ENCODE results near the gene NRROS. TPM values are rescaled to one million over a fixed set of nuclear protein-coding genes. Genes with fewer than 3 reads are reported as not detected.

Gene NRROS
- total and polyA plus RNA-seq, 10 of the 15 experiments (the other 5 are each of a cell fraction or from before 2014, with no cell fraction given): 0.35 to 42.2 (median 12.6) TPM

- Histone ChIP-seq H3K27ac (ENCODE audit: control insufficient read depth, insufficient read depth) (no peak overlapping the region), H3K27me3 (replicated peaks in 1 of 2; ENCODE audit: control insufficient read depth in 2 of 2, insufficient read depth in 2 of 2, low read length in 1 of 2) (no peaks in the 10 kb centered on the region), H3K9ac (ENCODE audit: control insufficient read depth, insufficient read depth, low read length) (no peak overlapping the region), H4K20me1 (ENCODE audit: control insufficient read depth, insufficient read depth) (no peaks in the 10 kb centered on the region), H3K9me3 (replicated peaks; ENCODE audit: control insufficient read depth, insufficient read depth, low read length) (no peaks in the 10 kb centered on the region), H3K79me2 (ENCODE audit: control insufficient read depth, insufficient read depth, low read length) (no peaks in the 10 kb centered on the region), H3K4me1 (ENCODE audit: control insufficient read depth, insufficient read depth, low read length) (peaks cover 4% of the 10 kb centered on the region; the same call in 1 of the 2 replicates), H3K36me3 (ENCODE audit: control insufficient read depth in 2 of 2, insufficient read depth in 2 of 2, low read length in 1 of 2) (no peaks in the 10 kb centered on the region), H2AFZ (ENCODE audit: control insufficient read depth, low read depth, low read length) (no peak overlapping the region), H3K4me3 (no peak overlapping the region), H3K4me2 (ENCODE audit: control insufficient read depth, insufficient read depth) (no peak overlapping the region)
- ChIA-PET SMC1A (ENCODE audit: uncharacterized antibody, unreplicated experiment) (interaction anchor here (0.6 kb wide), 1 partner anchor 43 kb away, joined by 3 read pairs; no protein-coding TSS in a partner anchor), CTCF (no interaction called here), RAD21 (ENCODE audit: unreplicated experiment) (no interaction called here), POLR2A (no interaction called here)
- ATAC-seq (no peak), DNase-seq (ENCODE audit: low read depth, low spot score) (no peak), FAIRE-seq (no peak)
- intact Hi-C loops (cut with micrococcal nuclease; ENCODE audit: unreplicated experiment) (no loop called here), in situ Hi-C loops (cut with MboI) (no loop called here)
- WGBS (ENCODE audit: insufficient coverage, insufficient replicate concordance, low lambda C conversion rate, missing lambda C conversion rate): 59% methylated on average over 3 of the region's 3 CpGs
- no peak for TF ChIP-seq HDAC2 (IDR thresholded peaks at IDR 0.05)
- no peak for TF ChIP-seq IRF5 (IDR thresholded peaks at IDR 0.05; ENCODE audit: borderline replicate concordance)
- no TSS peak for BruUV-seq (replicated peaks)
Measured at GRCh38 chr3:196673632-196674031, 34.1 kb downstream of the NRROS start.

- H3K9ac ChIP-seq (ENCODE audit: control insufficient read depth, insufficient read depth, low read length): no peak overlapping the region
- CTCF ChIA-PET: interaction anchor here (0.6 to 2.1 kb wide), 7 partner anchors 10 to 268 kb away, joined by 3 to 13 read pairs (median 4); no protein-coding TSS in a partner anchor
- FAIRE-seq (no peak), ATAC-seq (no peak), DNase-seq (ENCODE audit: low read depth, low spot score) (no peak)
- 93% methylated on average over 1 of the region's 1 CpG for WGBS (ENCODE audit: insufficient coverage, insufficient replicate concordance, low lambda C conversion rate, missing lambda C conversion rate)
- BruUV-seq (replicated peaks): no TSS peak
- no peak overlapping the region for H3K4me3 ChIP-seq
- no peaks in the 10 kb centered on the region for H3K36me3 ChIP-seq (ENCODE audit: control insufficient read depth in 2 of 2, insufficient read depth in 2 of 2, low read length in 1 of 2)
- in situ Hi-C loops (cut with MboI) (no loop called here), intact Hi-C loops (cut with micrococcal nuclease; ENCODE audit: unreplicated experiment) (no loop called here)
- no peaks in the 10 kb centered on the region for H3K79me2 ChIP-seq (ENCODE audit: control insufficient read depth, insufficient read depth, low read length)
- H4K20me1 ChIP-seq (ENCODE audit: control insufficient read depth, insufficient read depth): no peaks in the 10 kb centered on the region
- POLR2A ChIA-PET: interaction anchor here (0.5 to 1.1 kb wide), 2 partner anchors 68 to 130 kb away, joined by 3 read pairs; no protein-coding TSS in a partner anchor
- RAD21 ChIA-PET (ENCODE audit: unreplicated experiment): interaction anchor here (1.2 to 1.8 kb wide), 2 partner anchors 10 to 68 kb away, joined by 5 to 6 read pairs; no protein-coding TSS in a partner anchor
- H2AFZ ChIP-seq (ENCODE audit: control insufficient read depth, low read depth, low read length): no peak overlapping the region
- no peak overlapping the region for H3K27ac ChIP-seq (ENCODE audit: control insufficient read depth, insufficient read depth)
- SMC1A ChIA-PET (ENCODE audit: uncharacterized antibody, unreplicated experiment): interaction anchor here (0.9 to 2.2 kb wide), 9 partner anchors 11 to 254 kb away, joined by 3 to 18 read pairs (median 4); partner anchors contain the start of gene NRROS
- H3K4me1 ChIP-seq (ENCODE audit: control insufficient read depth, insufficient read depth, low read length): no peaks in the 10 kb centered on the region
- H3K9me3 ChIP-seq (replicated peaks; ENCODE audit: control insufficient read depth, insufficient read depth, low read length): no peaks in the 10 kb centered on the region
- no peaks in the 10 kb centered on the region for H3K27me3 ChIP-seq (replicated peaks in 1 of 2; ENCODE audit: control insufficient read depth in 2 of 2, insufficient read depth in 2 of 2, low read length in 1 of 2)
- no peak overlapping the region for H3K4me2 ChIP-seq (ENCODE audit: control insufficient read depth, insufficient read depth)
- TF ChIP-seq EP300 (IDR thresholded peaks at IDR 0.05; ENCODE audit: borderline replicate concordance in 1 of 2, control insufficient read depth in 1 of 2, low read depth in 2 of 2, low read length in 2 of 2) (no peak), RAD51 (IDR thresholded peaks at IDR 0.05) (no peak), ZBED1 (IDR thresholded peaks at IDR 0.05; ENCODE audit: borderline replicate concordance) (no peak), ZBTB11 (CRISPR knock-in tag; IDR thresholded peaks at IDR 0.05) (no peak), ATF7 (IDR thresholded peaks at IDR 0.05; ENCODE audit: low read depth) (no peak), MTA2 (IDR thresholded peaks at IDR 0.05; ENCODE audit: low read depth) (no peak), IRF4 (IDR thresholded peaks at IDR 0.05; ENCODE audit: low read depth, low read length) (no peak)
Measured at GRCh38 chr3:196677353-196677752, 37.9 kb downstream of the NRROS start.

All from GM12878 (cell line).